Peyer's patch (tissue), 4 donors: Measurements from ENCODE around the gene TBC1D7.

Source experiments
- POLR2A ChIP-seq, 2 donors: fragments of 450-650 bp; IDR thresholded peaks; one replicate each; pipeline ENCODE4 v1.5.1; 2017; ENCODE audit warnings: antibody characterized with exemption in 2 of 2, mild to moderate bottlenecking in 2 of 2, moderate library complexity in 2 of 2
- TF ChIP-seq, protein P1 (sequence below), 6 experiments: fragments of 450-650 bp in 4 of 6; fragments of 200-600 bp in 2 of 6; sonication (generic) in 1 of 6; IDR thresholded peaks; one replicate each; pipeline ENCODE4 v1.5.1; 2017 to 2019; ENCODE audit warnings: antibody characterized with exemption in 6 of 6, mild to moderate bottlenecking in 3 of 6, moderate library complexity in 1 of 6

DNA sequence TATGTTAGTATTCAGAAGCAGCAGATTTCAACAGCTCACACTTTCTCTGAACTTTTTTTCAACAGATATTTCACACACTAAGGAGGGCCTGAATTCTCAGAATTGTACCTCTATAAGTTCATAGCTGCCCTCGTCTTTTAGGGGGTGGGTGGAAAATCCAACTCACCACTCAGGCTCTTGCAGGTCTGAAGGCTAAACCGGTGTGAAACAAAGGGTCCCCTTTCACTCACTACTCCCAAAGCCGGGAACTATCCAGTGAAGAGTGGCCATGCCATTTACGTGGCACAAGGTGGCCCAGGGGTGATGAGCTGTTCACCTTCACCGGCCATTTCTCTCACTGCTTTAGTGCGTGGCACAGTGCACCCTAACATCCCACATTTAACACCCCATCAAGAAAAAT, 24.2 kb downstream of the TBC1D7 start:
- TF ChIP-seq, protein P1, sequence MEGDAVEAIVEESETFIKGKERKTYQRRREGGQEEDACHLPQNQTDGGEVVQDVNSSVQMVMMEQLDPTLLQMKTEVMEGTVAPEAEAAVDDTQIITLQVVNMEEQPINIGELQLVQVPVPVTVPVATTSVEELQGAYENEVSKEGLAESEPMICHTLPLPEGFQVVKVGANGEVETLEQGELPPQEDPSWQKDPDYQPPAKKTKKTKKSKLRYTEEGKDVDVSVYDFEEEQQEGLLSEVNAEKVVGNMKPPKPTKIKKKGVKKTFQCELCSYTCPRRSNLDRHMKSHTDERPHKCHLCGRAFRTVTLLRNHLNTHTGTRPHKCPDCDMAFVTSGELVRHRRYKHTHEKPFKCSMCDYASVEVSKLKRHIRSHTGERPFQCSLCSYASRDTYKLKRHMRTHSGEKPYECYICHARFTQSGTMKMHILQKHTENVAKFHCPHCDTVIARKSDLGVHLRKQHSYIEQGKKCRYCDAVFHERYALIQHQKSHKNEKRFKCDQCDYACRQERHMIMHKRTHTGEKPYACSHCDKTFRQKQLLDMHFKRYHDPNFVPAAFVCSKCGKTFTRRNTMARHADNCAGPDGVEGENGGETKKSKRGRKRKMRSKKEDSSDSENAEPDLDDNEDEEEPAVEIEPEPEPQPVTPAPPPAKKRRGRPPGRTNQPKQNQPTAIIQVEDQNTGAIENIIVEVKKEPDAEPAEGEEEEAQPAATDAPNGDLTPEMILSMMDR (IDR thresholded peaks at IDR 0.05) = no peak
- no peak for TF ChIP-seq POLR2A (IDR thresholded peaks at IDR 0.05)
